ENCODE results near the gene TOP1. TPM values are rescaled to one million over a fixed set of nuclear protein-coding genes. Genes with fewer than 3 reads are reported as not detected.

The TOP1 gene
- total and polyA plus RNA-seq, 9 of the 15 experiments (the other 6 are each of a cell fraction or from before 2014, with no cell fraction given), result 26.4 to 127 (median 39.6) TPM

- H3K27me3 ChIP-seq (ENCODE audit: control insufficient read depth in 2 of 2, insufficient read depth in 2 of 2, low read length in 2 of 2), result no peaks in the 10 kb centered on the region
- peak; percentile 85 for FAIRE-seq
- POLR2A ChIA-PET, result interaction anchor here (0.6 to 0.7 kb wide), 3 partner anchors 58 to 282 kb away, joined by 3 to 4 read pairs (median 3); no protein-coding TSS in a partner anchor
- H3K9me3 ChIP-seq (replicated peaks; ENCODE audit: control insufficient read depth, insufficient read depth, low read depth, low read length), result no peaks in the 10 kb centered on the region
- peaks cover 12% of the 10 kb centered on the region; the same call in 1 of the 2 replicates for H4K20me1 ChIP-seq (replicated peaks; ENCODE audit: control insufficient read depth, insufficient read depth, low read length)
- peak; percentile 98 for ATAC-seq
- peaks cover 79% of the 10 kb centered on the region; the same call in 2 of the 3 replicates for H3K36me3 ChIP-seq (ENCODE audit: control insufficient read depth, insufficient read depth, low read length)
- H3K4me1 ChIP-seq (replicated peaks in 1 of 2; ENCODE audit: control insufficient read depth in 2 of 2, insufficient read depth in 2 of 2, low read length in 2 of 2), result no peaks in the 10 kb centered on the region
- H3K27ac ChIP-seq (ENCODE audit: extremely low read depth, low read depth, low read length), result no peak overlapping the region
- in situ Hi-C loops (cut with MboI) (no loop called here), intact Hi-C loops (cut with micrococcal nuclease) (loop anchor here (1.0 kb wide), 2 partner anchors 59 to 167 kb away; partner anchors contain the start of gene LPIN3)
- 3% methylated on average over 9 of the region's 9 CpGs for WGBS (ENCODE audit: insufficient coverage, low coverage, missing lambda C conversion rate)
- H2AFZ ChIP-seq (ENCODE audit: low read depth, low read length), result no peak overlapping the region
- CTCF ChIA-PET (ENCODE audit: low intra/inter-chr PET ratio), result interaction anchor here (0.7 to 3.0 kb wide), 7 partner anchors 59 to 166 kb away, joined by 3 to 50 read pairs (median 3); partner anchors contain the start of gene LPIN3
- H3K4me2 ChIP-seq (ENCODE audit: insufficient read depth, low read length), result no peak overlapping the region
- H3K9me1 ChIP-seq (ENCODE audit: control insufficient read depth, insufficient read depth, low read length), result no peaks in the 10 kb centered on the region
- H3K4me3 ChIP-seq, result no peak overlapping the region
- no peak overlapping the region for H3K9ac ChIP-seq (ENCODE audit: insufficient read depth in 1 of 2, low read depth in 2 of 2, low read length in 2 of 2)
- BruUV-seq (replicated peaks), result no TSS peak
- DNase-seq (ENCODE audit: extremely low read depth in 1 of 4, low spot score in 3 of 4), result peak; percentile 78 to 82 (median 79)
- no peaks in the 10 kb centered on the region for H3K79me2 ChIP-seq (ENCODE audit: control insufficient read depth, insufficient read depth, low read length)
- TF ChIP-seq COPS2 (conservative IDR thresholded peaks at IDR 0.05) (no peak), PRMT5 (CRISPR knock-in tag; IDR thresholded peaks at IDR 0.05) (no peak), ZNF695 (CRISPR knock-in tag; IDR thresholded peaks at IDR 0.05) (no peak), TBL1XR1 (IDR thresholded peaks at IDR 0.05; ENCODE audit: low read length in 2 of 2) (0 out of 4 replicates have a peak, but pooled peaks of 1 of the 2 experiments have one; percentile 26), CC2D1A (IDR thresholded peaks at IDR 0.05) (peak; percentile 45; the same call in 1 of the 2 replicates), GTF3C2 (IDR thresholded peaks at IDR 0.05; ENCODE audit: borderline replicate concordance, extremely low read depth, insufficient read length) (no peak), ZNF785 (CRISPR knock-in tag; IDR thresholded peaks at IDR 0.05) (no peak), SIN3A (IDR thresholded peaks at IDR 0.05; ENCODE audit: borderline replicate concordance in 2 of 2, control insufficient read depth in 1 of 2, low read depth in 2 of 2, low read length in 2 of 2) (no peak), TFAP4 (CRISPR knock-in tag; IDR thresholded peaks at IDR 0.05; ENCODE audit: borderline replicate concordance) (peak; percentile 26; the same call in 1 of the 2 replicates), SMC3 (conservative IDR thresholded peaks at IDR 0.05; ENCODE audit: insufficient read depth, low read depth, low read length) (peak; percentile 95), ATF7 (IDR thresholded peaks at IDR 0.05) (0 out of 2 replicates have a peak, but pooled peaks have one; percentile 14), NFE2 (IDR thresholded peaks at IDR 0.05; ENCODE audit: low read depth) (no peak), SOX6 (IDR thresholded peaks at IDR 0.05) (no peak), CTCFL (IDR thresholded peaks at IDR 0.05; ENCODE audit: borderline replicate concordance, insufficient read depth, low read depth, low read length, poor library complexity, severe bottlenecking) (peak; percentile 73), SMARCB1 (IDR thresholded peaks at IDR 0.05; ENCODE audit: insufficient read length, low read depth) (no peak), TRIM24 (IDR thresholded peaks at IDR 0.05) (no peak)
These were observed 144.6 kb downstream of the TOP1 start for GRCh38 chr20:41173161-41173721.
